Caki2 (cell line): ENCODE measurements around the gene UROS. TPM values are rescaled to one million over a fixed set of nuclear protein-coding genes. Genes with fewer than 3 reads are reported as not detected.

Experiments used
- DNase-seq: peaks from one replicate; pipeline ENCODE4 v3.0.0-alpha.2; 2015; ENCODE audit warnings: low read depth
- in situ Hi-C: cut with HindIII; loops from 2 replicates; pipeline ENCODE4 v1.10.0; 2016; ENCODE audit warnings: low sequenced_read_pairs, low pct_unique_long_range_greater_than_20kb, mixed read lengths
- total RNA-seq: library from RNA; depleted of rRNA; stranded (reverse); fragments of >200 nt; shearing (Covaris generic); gene quantifications from 2 replicates; pipeline ENCODE4 v1.2.3, GENCODE V29; 2014; ENCODE audit warnings: low replicate concordance; rRNA removed

UROS gene
- total RNA-seq, 1 experiment from 2014 or later: 78.1 TPM

- no peak for DNase-seq
- in situ Hi-C loops: no loop called here
These were observed 82.9 kb downstream of the UROS start for GRCh38 chr10:125739994-125740679.

Other genes starting within 250 kb of the UROS start
- not detected in 2 replicates for gene TEX36, start 140.1 kb downstream of the UROS start, total RNA-seq
- 11.0 and 11.6 TPM in 2 replicates for gene EDRF1, start 103.5 kb downstream of the UROS start, total RNA-seq
- gene MMP21, start 47.4 kb downstream of the UROS start, total RNA-seq: not detected in 2 replicates
- 52.0 and 71.8 TPM in 2 replicates for gene BCCIP, start 288 bp upstream of the UROS start, total RNA-seq
- 45.3 and 48.9 TPM in 2 replicates for gene DHX32, start 58.0 kb upstream of the UROS start, total RNA-seq
- gene FANK1, start 73.3 kb upstream of the UROS start, total RNA-seq: 6.8 and 8.5 TPM in 2 replicates